ENCODE data around the gene HEG1.

DNA sequence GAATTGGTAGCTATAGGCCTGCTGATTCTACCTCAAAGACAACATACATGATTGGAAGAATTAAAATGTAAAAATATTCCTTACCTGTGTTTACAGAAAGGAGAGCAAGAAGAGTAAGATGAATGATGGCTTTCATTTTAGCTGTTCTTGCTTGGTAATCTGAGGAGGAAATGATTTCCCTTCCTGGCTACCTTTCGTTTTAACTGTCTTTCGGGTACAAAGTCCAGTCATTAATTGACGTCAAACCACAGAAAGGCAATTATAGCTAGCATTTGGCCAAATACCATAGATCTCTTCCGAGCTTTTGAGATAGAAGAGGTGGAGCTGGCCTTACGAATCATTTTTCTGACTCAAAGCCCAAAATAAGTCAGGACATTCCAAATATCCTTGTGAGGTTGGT, 121.2 kb downstream of the HEG1 start, which contains the start of gene MUC13:
- no peak for TF ChIP-seq POLR2A (IDR thresholded peaks at IDR 0.05; ENCODE audit: low read depth)
- TF ChIP-seq, protein P1, sequence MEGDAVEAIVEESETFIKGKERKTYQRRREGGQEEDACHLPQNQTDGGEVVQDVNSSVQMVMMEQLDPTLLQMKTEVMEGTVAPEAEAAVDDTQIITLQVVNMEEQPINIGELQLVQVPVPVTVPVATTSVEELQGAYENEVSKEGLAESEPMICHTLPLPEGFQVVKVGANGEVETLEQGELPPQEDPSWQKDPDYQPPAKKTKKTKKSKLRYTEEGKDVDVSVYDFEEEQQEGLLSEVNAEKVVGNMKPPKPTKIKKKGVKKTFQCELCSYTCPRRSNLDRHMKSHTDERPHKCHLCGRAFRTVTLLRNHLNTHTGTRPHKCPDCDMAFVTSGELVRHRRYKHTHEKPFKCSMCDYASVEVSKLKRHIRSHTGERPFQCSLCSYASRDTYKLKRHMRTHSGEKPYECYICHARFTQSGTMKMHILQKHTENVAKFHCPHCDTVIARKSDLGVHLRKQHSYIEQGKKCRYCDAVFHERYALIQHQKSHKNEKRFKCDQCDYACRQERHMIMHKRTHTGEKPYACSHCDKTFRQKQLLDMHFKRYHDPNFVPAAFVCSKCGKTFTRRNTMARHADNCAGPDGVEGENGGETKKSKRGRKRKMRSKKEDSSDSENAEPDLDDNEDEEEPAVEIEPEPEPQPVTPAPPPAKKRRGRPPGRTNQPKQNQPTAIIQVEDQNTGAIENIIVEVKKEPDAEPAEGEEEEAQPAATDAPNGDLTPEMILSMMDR (IDR thresholded peaks at IDR 0.05) = no peak
